ENCODE results near the gene IL6R. TPM values are rescaled to one million over a fixed set of nuclear protein-coding genes. Genes with fewer than 3 reads are reported as not detected.

The IL6R gene
- total RNA-seq, 1 donor from 2014 or later = 3.3 TPM

DNA sequence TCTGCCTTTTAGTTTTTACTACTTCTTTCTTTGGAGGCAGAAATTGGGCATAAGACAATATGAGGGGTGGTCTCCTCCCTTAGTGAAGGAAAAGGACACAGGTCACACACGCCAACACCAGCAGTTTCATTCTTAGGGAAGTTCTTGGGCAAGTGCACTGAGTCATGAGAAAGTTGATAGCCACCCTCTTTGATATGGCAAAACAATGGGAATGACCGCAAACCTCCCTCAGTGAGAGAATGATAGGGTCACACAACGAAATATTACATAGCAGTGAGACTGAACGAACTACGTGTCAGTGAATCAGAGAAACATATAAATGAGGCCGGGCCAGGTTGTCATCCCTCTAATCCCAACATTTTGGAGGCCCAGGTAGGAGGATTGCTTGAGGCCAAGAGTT lies 20.0 kb downstream of the IL6R start:
- DNase-seq = no peak
- intact Hi-C loops (cut with micrococcal nuclease) = no loop called here
- Mint-ChIP-seq H3K4me1 (peaks cover 27% of the 10 kb centered on the region), H3K36me3 (ENCODE audit: low read depth) (no peaks in the 10 kb centered on the region), H3K4me3 (no peak overlapping the region), H3K27ac (no peak overlapping the region), H3K27me3 (peaks cover 2% of the 10 kb centered on the region), H3K9me3 (no peaks in the 10 kb centered on the region)

DNA sequence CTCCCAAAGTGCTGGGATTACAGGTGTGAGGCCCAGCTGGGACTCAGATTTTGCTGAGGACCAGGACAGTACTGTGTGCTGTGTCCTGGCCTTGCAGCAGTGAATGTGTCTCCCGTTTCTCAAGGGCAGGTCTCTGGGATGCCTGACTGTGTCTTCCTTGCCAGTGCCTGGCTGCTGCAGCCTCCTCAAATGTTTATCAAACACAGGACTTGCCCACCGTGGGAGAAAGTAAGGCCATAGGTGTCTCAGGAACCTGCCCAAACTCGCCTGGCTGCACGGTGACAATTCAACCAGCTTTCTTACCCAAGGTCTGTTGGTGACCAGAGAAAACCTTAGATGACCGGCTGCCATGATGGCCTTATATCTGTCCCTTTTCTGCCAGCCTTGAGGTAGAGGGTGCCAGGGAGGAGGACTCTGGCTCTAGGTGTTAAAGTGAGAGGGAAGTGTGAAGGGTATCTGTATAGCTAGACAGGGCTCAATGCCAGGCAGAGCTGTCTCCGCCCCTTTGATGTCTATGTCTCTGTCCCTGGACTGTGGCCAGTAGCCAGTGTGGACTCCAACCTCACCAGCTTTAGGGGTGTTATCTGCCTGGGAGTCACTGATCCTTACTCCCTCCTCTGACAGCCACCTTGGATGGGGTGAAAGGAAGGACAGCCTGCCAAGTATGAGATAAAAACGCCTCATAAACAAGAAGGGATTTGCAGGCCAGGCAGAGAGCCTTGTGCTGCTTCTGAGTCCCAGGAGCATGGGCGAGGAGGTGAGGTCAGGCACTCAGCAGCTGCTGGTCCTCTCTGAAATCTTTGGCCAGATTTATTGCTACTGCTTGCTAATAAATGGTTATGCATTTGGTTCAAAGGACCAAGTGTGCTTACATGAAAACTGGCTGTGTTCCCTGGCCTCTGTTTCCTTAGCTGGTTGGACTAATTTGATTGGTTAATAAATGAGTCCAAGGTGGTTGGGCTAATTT lies 22.3 kb downstream of the IL6R start:
- Mint-ChIP-seq H3K27ac (no peak overlapping the region), H3K9me3 (no peaks in the 10 kb centered on the region), H3K36me3 (ENCODE audit: low read depth) (peaks cover 1% of the 10 kb centered on the region), H3K4me1 (peaks cover 25% of the 10 kb centered on the region), H3K4me3 (no peak overlapping the region), H3K27me3 (peaks cover 2% of the 10 kb centered on the region)
- DNase-seq = no peak
- intact Hi-C loops (cut with micrococcal nuclease) = no loop called here

DNA sequence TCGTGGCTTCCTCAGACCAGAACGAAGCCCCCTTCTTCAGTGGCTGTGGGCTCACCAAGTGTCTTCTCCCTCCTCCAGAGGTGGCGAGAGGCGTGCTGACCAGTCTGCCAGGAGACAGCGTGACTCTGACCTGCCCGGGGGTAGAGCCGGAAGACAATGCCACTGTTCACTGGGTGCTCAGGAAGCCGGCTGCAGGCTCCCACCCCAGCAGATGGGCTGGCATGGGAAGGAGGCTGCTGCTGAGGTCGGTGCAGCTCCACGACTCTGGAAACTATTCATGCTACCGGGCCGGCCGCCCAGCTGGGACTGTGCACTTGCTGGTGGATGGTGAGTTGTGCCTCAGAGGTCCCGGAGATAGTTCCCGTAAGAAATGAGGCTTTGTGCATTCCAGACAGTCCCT lies 24.0 kb downstream of the IL6R start:
- no peak for DNase-seq
- Mint-ChIP-seq H3K27me3 (peaks cover 2% of the 10 kb centered on the region), H3K4me1 (peaks cover 28% of the 10 kb centered on the region), H3K9me3 (no peaks in the 10 kb centered on the region), H3K36me3 (ENCODE audit: low read depth) (peaks cover 1% of the 10 kb centered on the region), H3K4me3 (no peak overlapping the region), H3K27ac (no peak overlapping the region)
- intact Hi-C loops (cut with micrococcal nuclease) = no loop called here

DNA sequence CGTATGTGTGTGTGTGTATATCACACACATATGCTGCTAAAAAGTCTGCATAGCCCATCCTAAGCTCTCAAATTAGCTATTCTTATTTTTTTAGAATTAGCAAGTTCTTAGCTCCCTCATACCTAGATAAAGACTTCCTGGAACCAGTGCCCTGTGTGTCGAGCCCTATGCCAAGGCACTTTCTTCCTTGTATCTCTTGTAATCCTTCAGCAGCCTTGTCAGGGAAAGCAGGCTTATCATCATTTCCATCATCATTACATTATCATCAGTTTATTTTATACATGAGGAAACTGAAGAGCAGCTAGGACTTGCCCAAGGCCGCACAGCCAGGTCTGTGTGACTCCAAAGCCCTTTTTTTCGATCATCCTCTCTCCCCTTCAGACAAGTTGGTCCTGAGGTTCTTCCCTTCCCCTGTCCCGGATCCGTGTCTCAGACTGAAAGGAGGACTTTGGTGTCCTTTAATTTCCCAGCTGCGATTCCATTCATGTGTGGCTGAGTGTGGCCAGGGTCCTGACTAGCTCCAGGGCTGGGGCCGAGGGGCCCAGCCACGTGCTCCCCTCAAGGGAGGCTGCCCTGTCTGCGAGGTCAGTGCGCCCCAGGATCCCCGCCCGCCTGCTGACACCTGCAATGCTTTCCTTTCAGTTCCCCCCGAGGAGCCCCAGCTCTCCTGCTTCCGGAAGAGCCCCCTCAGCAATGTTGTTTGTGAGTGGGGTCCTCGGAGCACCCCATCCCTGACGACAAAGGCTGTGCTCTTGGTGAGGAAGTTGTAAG lies 24.9 kb downstream of the IL6R start:
- H3K4me1 Mint-ChIP-seq = peaks cover 28% of the 10 kb centered on the region
- peaks cover 1% of the 10 kb centered on the region for H3K36me3 Mint-ChIP-seq (ENCODE audit: low read depth)
- no peak overlapping the region for H3K27ac Mint-ChIP-seq
- H3K27me3 Mint-ChIP-seq = no peaks in the 10 kb centered on the region
- intact Hi-C loops (cut with micrococcal nuclease) = no loop called here
- DNase-seq = no peak
- no peak overlapping the region for H3K4me3 Mint-ChIP-seq
- no peaks in the 10 kb centered on the region for H3K9me3 Mint-ChIP-seq

DNA sequence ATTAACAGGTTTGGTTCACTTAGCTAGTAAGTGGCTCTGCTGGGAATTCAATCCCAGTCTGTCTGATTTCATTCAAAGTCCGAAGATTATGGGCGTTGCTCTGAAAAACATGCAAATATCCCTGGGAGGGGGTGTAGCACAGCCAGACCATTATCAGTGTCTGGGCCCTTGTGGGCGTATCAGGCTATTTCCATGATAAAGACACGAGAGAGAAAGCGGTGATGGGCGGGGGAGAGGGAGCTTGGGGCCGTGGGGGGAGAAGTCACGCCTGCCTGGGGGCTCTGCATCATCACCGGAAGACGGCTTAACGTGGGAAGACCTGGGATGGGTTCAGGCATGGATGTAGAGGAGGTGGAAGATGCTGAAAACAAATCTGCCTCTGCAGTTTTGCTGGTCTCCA lies 25.8 kb downstream of the IL6R start:
- intact Hi-C loops (cut with micrococcal nuclease) = no loop called here
- DNase-seq = no peak
- no peaks in the 10 kb centered on the region for H3K9me3 Mint-ChIP-seq
- H3K36me3 Mint-ChIP-seq (ENCODE audit: low read depth) = peaks cover 3% of the 10 kb centered on the region
- H3K4me1 Mint-ChIP-seq = peaks cover 27% of the 10 kb centered on the region
- no peak overlapping the region for H3K27ac Mint-ChIP-seq
- H3K27me3 Mint-ChIP-seq = no peaks in the 10 kb centered on the region
- no peak overlapping the region for H3K4me3 Mint-ChIP-seq

DNA sequence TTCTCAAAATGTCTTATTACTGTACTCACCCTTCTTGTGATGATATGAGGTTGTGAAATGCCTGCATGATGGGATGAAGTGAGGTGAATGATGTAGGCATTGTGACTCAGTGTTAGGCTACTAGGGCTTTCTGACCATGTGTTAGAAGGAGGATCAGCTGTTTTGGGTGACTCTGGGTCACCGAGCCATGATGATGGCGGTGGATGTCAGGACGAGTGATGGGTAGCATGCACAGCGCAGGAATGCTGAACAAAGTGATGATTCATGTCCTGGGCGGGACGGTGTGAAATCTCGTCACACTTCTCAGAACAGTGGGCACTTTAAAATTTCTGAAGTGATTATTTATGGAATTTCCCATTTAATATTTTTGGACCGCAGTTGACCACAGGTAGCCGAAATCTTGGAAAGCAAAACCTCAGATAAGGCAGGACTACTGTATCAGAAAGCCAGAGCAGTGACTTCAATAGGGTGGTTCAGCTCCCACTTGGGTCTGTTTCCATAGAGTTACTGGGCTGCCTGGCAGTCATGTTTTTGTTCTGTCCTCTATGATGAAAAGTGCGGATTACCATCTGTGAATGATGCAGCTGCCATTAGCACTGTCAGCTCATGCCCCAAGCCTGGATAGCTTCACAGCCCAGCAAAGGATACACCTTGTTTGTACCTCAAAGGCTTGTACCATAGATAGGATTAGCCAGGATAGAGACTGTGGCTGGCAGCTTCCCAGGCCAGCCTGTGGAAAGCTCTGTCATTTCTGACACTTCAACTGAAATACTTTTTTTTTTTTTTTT lies 26.6 kb downstream of the IL6R start:
- H3K4me1 Mint-ChIP-seq = peaks cover 23% of the 10 kb centered on the region
- H3K9me3 Mint-ChIP-seq = no peaks in the 10 kb centered on the region
- intact Hi-C loops (cut with micrococcal nuclease) = no loop called here

DNA sequence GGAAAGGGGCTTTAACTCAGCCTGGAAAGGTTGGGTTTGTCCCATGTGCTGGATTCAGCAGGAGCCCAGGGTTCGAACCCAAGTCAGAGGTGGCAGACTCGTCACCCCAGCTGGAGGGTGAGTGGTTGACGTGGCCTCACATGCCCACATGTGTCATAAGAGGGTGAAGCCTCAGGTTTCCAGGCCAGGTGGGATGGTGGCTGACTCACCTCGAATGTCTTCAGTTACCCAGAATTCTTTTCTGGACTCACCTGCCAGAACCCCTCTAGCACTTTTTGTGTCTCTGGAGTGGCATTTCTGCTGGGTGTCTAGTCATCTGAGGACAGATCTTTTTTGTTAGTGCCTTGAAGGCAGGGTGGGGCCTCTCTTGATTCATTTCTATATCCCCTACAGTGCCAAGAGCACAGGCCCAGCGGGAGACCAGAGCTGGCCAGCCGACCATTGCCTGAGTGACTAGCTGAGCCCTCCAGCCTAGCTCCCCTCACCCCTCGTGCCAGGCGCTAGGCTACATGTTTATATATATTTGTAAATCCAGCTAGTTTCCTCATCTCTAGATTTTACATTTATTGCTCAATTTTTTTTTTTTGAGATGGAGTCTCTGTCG lies 28.1 kb downstream of the IL6R start:
- Mint-ChIP-seq H3K4me3 (no peak overlapping the region), H3K27ac (no peak overlapping the region), H3K27me3 (no peaks in the 10 kb centered on the region), H3K9me3 (no peaks in the 10 kb centered on the region), H3K4me1 (peaks cover 26% of the 10 kb centered on the region), H3K36me3 (ENCODE audit: low read depth) (peaks cover 7% of the 10 kb centered on the region)
- DNase-seq = no peak
- intact Hi-C loops (cut with micrococcal nuclease) = no loop called here

More for the DNA sequence above, 26.6 kb downstream of the IL6R start:
- peak; percentile 64 for DNase-seq
- Mint-ChIP-seq H3K4me3 (peak overlapping the region; percentile 0), H3K27ac (no peak overlapping the region), H3K36me3 (ENCODE audit: low read depth) (peaks cover 7% of the 10 kb centered on the region), H3K27me3 (no peaks in the 10 kb centered on the region)

DNA sequence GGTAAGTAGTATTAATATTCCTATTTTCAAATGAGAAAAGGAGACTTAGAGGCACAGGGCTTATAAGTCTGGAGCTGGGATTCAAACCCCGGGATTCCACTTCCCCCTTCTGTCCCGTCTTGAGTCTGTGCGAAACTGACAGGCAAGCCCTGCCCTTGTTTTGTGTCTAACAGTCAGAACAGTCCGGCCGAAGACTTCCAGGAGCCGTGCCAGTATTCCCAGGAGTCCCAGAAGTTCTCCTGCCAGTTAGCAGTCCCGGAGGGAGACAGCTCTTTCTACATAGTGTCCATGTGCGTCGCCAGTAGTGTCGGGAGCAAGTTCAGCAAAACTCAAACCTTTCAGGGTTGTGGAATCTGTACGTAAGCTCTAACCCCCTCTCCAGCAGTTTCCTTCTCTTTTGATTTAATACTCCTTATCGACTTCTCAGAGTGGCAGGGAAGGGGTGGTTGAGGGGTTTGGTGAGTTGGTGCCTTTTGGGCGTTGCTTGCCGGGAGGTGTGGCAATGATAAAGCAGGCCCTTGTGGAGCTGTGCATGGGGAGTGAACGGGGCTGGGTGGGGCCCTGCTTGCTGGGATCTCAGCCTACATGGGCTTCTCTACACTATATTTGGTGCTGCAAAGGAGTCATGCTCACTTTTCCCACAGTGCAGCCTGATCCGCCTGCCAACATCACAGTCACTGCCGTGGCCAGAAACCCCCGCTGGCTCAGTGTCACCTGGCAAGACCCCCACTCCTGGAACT lies 29.4 kb downstream of the IL6R start:
- peaks cover 33% of the 10 kb centered on the region for H3K4me1 Mint-ChIP-seq
- DNase-seq = no peak
- peaks cover 7% of the 10 kb centered on the region for H3K36me3 Mint-ChIP-seq (ENCODE audit: low read depth)
- no peaks in the 10 kb centered on the region for H3K27me3 Mint-ChIP-seq
- no peak overlapping the region for H3K27ac Mint-ChIP-seq
- no peak overlapping the region for H3K4me3 Mint-ChIP-seq
- intact Hi-C loops (cut with micrococcal nuclease) = no loop called here
- no peaks in the 10 kb centered on the region for H3K9me3 Mint-ChIP-seq

DNA sequence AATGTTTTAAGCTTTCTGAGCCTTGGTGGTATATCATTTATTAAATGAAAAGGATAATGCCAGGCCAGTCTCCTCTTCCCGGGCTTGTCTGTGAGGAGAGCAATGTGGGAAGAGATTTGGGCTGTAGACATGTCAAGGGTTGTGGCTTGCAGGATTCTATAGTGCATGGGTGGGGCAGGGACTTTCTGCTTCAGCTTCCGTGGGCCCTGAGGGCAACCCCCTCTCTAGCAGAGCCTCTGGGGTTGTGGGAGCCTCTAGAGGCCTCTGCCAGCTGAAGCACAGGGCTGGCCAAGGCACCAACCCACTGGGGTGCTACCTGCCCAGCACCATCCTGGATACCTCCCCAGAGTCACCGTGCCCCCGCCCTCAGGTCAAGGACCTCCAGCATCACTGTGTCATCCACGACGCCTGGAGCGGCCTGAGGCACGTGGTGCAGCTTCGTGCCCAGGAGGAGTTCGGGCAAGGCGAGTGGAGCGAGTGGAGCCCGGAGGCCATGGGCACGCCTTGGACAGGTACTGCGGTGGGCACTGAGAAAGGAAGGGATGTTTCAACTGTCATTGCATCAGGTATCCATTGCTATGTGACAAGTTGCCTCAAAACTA lies 30.6 kb downstream of the IL6R start:
- Mint-ChIP-seq H3K27ac (no peak overlapping the region), H3K36me3 (ENCODE audit: low read depth) (peaks cover 6% of the 10 kb centered on the region), H3K4me3 (no peak overlapping the region), H3K4me1 (peaks cover 43% of the 10 kb centered on the region), H3K27me3 (no peaks in the 10 kb centered on the region), H3K9me3 (no peaks in the 10 kb centered on the region)
- intact Hi-C loops (cut with micrococcal nuclease) = no loop called here
- no peak for DNase-seq

DNA sequence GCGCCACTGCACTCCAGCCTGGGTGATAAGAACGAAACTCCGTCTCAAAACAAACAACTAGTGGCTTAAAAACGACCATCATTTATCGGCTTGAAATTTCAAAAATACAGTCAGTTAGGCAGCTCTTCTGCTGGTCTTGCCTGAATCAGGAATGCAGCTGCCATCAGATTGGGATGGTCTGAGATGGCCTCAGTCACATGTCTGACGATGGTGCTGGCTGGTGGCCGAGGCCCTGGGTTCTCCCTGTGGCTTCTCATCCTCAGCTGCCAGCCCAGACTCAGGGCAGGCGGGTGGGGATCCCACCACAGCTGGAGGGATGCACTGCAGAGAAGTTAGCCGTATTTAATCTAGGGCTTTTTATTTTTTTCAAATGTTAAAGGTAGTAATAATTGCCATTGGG lies 31.3 kb downstream of the IL6R start:
- H3K9me3 Mint-ChIP-seq = no peaks in the 10 kb centered on the region
- no peak overlapping the region for H3K27ac Mint-ChIP-seq
- DNase-seq = no peak
- H3K27me3 Mint-ChIP-seq = no peaks in the 10 kb centered on the region
- intact Hi-C loops (cut with micrococcal nuclease) = no loop called here
- no peak overlapping the region for H3K4me3 Mint-ChIP-seq
- peaks cover 8% of the 10 kb centered on the region for H3K36me3 Mint-ChIP-seq (ENCODE audit: low read depth)
- H3K4me1 Mint-ChIP-seq = peaks cover 48% of the 10 kb centered on the region

DNA sequence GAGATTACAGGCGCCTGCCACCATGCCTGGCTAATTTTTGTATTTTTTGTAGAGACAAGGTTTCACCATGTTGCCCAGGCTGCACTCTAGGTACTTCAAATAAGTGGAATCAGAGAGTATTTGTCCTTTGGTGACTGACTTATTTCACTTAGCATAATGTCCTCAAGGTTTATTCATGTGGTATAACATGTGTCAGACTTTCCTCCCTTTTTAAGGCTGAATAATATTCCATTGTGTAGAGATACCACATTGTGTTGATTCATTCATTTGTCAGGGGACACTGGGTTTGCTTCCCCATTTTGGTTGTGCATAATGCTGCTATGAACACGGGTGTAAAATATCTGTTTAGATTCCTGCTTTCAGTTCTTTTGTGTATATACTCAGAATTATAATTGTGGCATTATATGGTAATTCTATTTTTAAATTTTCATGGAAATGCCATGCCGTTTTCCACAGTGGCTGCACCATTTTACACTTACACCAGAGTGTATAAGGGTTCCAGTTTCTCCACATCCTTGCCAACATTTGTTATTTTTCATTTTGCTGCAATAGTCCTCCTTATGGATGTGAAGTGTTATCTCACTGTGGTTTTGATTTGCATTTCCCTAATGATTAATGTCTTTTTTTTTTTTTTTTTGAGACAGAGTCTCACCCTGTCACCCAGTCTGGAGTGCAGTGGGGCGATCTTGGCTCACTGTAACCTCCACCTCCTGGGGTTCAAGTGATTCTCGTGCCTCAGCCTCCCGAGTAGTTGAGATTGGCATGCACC lies 35.1 kb downstream of the IL6R start:
- Mint-ChIP-seq H3K36me3 (ENCODE audit: low read depth) (peaks cover 8% of the 10 kb centered on the region), H3K4me1 (peaks cover 53% of the 10 kb centered on the region), H3K27ac (peak overlapping the region; percentile 96), H3K9me3 (no peaks in the 10 kb centered on the region), H3K4me3 (peak overlapping the region; percentile 77), H3K27me3 (peaks cover 8% of the 10 kb centered on the region)
- DNase-seq = no peak
- intact Hi-C loops (cut with micrococcal nuclease) = loop anchor here (2.0 kb wide), 1 partner anchor 15 kb away; no protein-coding TSS in a partner anchor

Data from activated CD4-positive, alpha-beta T cell treated with anti-CD3 and anti-CD28 coated beads, Interleukin-2, amount 10 ng/mL, durations not matched to agents 24 days and 14 days (primary cell).